ENCODE measurements around the gene CTAGE8. TPM values are rescaled to one million over a fixed set of nuclear protein-coding genes. Genes with fewer than 3 reads are reported as not detected.
"Not testable (repeated sequence)": the region's sequence is repeated elsewhere in the genome, so short reads cannot be mapped to it uniquely, and the experiment has no call there.

CTAGE8 gene
- total and polyA plus RNA-seq, 2 donors (not counting 3 experiments of a cell fraction or from before 2014, with no cell fraction given) = 0.03 to 0.49 TPM

- BruUV-seq (replicated peaks); H3K79me2 ChIP-seq (ENCODE audit: control insufficient read depth, insufficient read depth, low read length); H4K20me1 ChIP-seq (replicated peaks; ENCODE audit: control insufficient read depth, extremely low read depth, insufficient read depth, low read length); dilution Hi-C loops (cut with MboI; ENCODE audit: extremely low pct_ligation_motif_present, low sequenced_read_pairs); H2AFZ ChIP-seq (ENCODE audit: low read depth, low read length); intact Hi-C loops (cut with micrococcal nuclease); POLR2A ChIA-PET; H3K27me3 ChIP-seq (ENCODE audit: control insufficient read depth in 2 of 2, insufficient read depth in 2 of 2, low read length in 2 of 2); H3K9me1 ChIP-seq (replicated peaks; ENCODE audit: control insufficient read depth, extremely low read depth, insufficient read depth, low read length); H3K9me3 ChIP-seq (replicated peaks; ENCODE audit: control insufficient read depth, insufficient read depth, low read length); H3K4me1 ChIP-seq (ENCODE audit: control insufficient read depth, extremely low read depth, insufficient read depth, low read length); H3K4me3 ChIP-seq (replicated peaks in 1 of 3; ENCODE audit: insufficient read depth in 1 of 3, low read depth in 1 of 3, low read length in 3 of 3); H3K9ac ChIP-seq (replicated peaks; ENCODE audit: extremely low read depth, insufficient read depth, low read length); DNase-seq (ENCODE audit: low read depth, low spot score); H3K4me2 ChIP-seq (ENCODE audit: insufficient read depth, low read length); FAIRE-seq; H3K36me3 ChIP-seq (ENCODE audit: control insufficient read depth in 2 of 2, extremely low read depth in 1 of 2, insufficient read depth in 2 of 2, low read length in 2 of 2); H3K27ac ChIP-seq (ENCODE audit: insufficient read depth, low read depth, low read length); CTCF ChIA-PET: not testable (repeated sequence)
These were observed 22.1 kb downstream of the CTAGE8 start for GRCh38 chr7:144246967-144247366.

GRCh38 chr7:144245372-144245771 is 23.7 kb downstream of the CTAGE8 start:
- FAIRE-seq; H2AFZ ChIP-seq (ENCODE audit: low read depth, low read length); H3K36me3 ChIP-seq (ENCODE audit: control insufficient read depth in 2 of 2, extremely low read depth in 1 of 2, insufficient read depth in 2 of 2, low read length in 2 of 2); H3K79me2 ChIP-seq (ENCODE audit: control insufficient read depth, insufficient read depth, low read length); BruUV-seq (replicated peaks); H3K9me3 ChIP-seq (replicated peaks; ENCODE audit: control insufficient read depth, insufficient read depth, low read length); POLR2A ChIA-PET; H3K4me1 ChIP-seq (ENCODE audit: control insufficient read depth, extremely low read depth, insufficient read depth, low read length); H3K9me1 ChIP-seq (replicated peaks; ENCODE audit: control insufficient read depth, extremely low read depth, insufficient read depth, low read length); dilution Hi-C loops (cut with MboI; ENCODE audit: extremely low pct_ligation_motif_present, low sequenced_read_pairs); H3K27ac ChIP-seq (ENCODE audit: insufficient read depth, low read depth, low read length); H3K9ac ChIP-seq (replicated peaks; ENCODE audit: extremely low read depth, insufficient read depth, low read length); H3K27me3 ChIP-seq (ENCODE audit: control insufficient read depth in 2 of 2, insufficient read depth in 2 of 2, low read length in 2 of 2); intact Hi-C loops (cut with micrococcal nuclease); H4K20me1 ChIP-seq (replicated peaks; ENCODE audit: control insufficient read depth, extremely low read depth, insufficient read depth, low read length); DNase-seq (ENCODE audit: low read depth, low spot score); H3K4me2 ChIP-seq (ENCODE audit: insufficient read depth, low read length); H3K4me3 ChIP-seq (replicated peaks in 1 of 3; ENCODE audit: insufficient read depth in 1 of 3, low read depth in 1 of 3, low read length in 3 of 3); CTCF ChIA-PET: not testable (repeated sequence)

- DNase-seq (ENCODE audit: low read depth, low spot score); POLR2A ChIA-PET; intact Hi-C loops (cut with micrococcal nuclease); CTCF ChIA-PET; H3K9me1 ChIP-seq (replicated peaks; ENCODE audit: control insufficient read depth, extremely low read depth, insufficient read depth, low read length); H3K9me3 ChIP-seq (replicated peaks; ENCODE audit: control insufficient read depth, insufficient read depth, low read length); H3K4me3 ChIP-seq (replicated peaks in 1 of 3; ENCODE audit: insufficient read depth in 1 of 3, low read depth in 1 of 3, low read length in 3 of 3); H3K36me3 ChIP-seq (ENCODE audit: control insufficient read depth in 2 of 2, extremely low read depth in 1 of 2, insufficient read depth in 2 of 2, low read length in 2 of 2); H3K27me3 ChIP-seq (ENCODE audit: control insufficient read depth in 2 of 2, insufficient read depth in 2 of 2, low read length in 2 of 2); H3K27ac ChIP-seq (ENCODE audit: insufficient read depth, low read depth, low read length); dilution Hi-C loops (cut with MboI; ENCODE audit: extremely low pct_ligation_motif_present, low sequenced_read_pairs); BruUV-seq (replicated peaks); FAIRE-seq; H4K20me1 ChIP-seq (replicated peaks; ENCODE audit: control insufficient read depth, extremely low read depth, insufficient read depth, low read length); H2AFZ ChIP-seq (ENCODE audit: low read depth, low read length); H3K9ac ChIP-seq (replicated peaks; ENCODE audit: extremely low read depth, insufficient read depth, low read length); H3K4me1 ChIP-seq (ENCODE audit: control insufficient read depth, extremely low read depth, insufficient read depth, low read length); H3K4me2 ChIP-seq (ENCODE audit: insufficient read depth, low read length); H3K79me2 ChIP-seq (ENCODE audit: control insufficient read depth, insufficient read depth, low read length): not testable (repeated sequence)
These were observed 29.7 kb downstream of the CTAGE8 start, which contains the start of gene OR2A42 for GRCh38 chr7:144239365-144239764. Gene OR2A42, minus strand, starts transcription at chr7:144239605. Its CDS starts 6,762 bp downstream, at chr7:144232843.

GRCh38 chr7:144238530-144239082 is 30.5 kb downstream of the CTAGE8 start:
- FAIRE-seq; CTCF ChIA-PET; H3K9me1 ChIP-seq (replicated peaks; ENCODE audit: control insufficient read depth, extremely low read depth, insufficient read depth, low read length); H3K4me2 ChIP-seq (ENCODE audit: insufficient read depth, low read length); H2AFZ ChIP-seq (ENCODE audit: low read depth, low read length); H3K36me3 ChIP-seq (ENCODE audit: control insufficient read depth in 2 of 2, extremely low read depth in 1 of 2, insufficient read depth in 2 of 2, low read length in 2 of 2); H3K4me1 ChIP-seq (ENCODE audit: control insufficient read depth, extremely low read depth, insufficient read depth, low read length); H3K27ac ChIP-seq (ENCODE audit: insufficient read depth, low read depth, low read length); H4K20me1 ChIP-seq (replicated peaks; ENCODE audit: control insufficient read depth, extremely low read depth, insufficient read depth, low read length); H3K9ac ChIP-seq (replicated peaks; ENCODE audit: extremely low read depth, insufficient read depth, low read length); BruUV-seq (replicated peaks); H3K4me3 ChIP-seq (replicated peaks in 1 of 3; ENCODE audit: insufficient read depth in 1 of 3, low read depth in 1 of 3, low read length in 3 of 3); POLR2A ChIA-PET; dilution Hi-C loops (cut with MboI; ENCODE audit: extremely low pct_ligation_motif_present, low sequenced_read_pairs); H3K27me3 ChIP-seq (ENCODE audit: control insufficient read depth in 2 of 2, insufficient read depth in 2 of 2, low read length in 2 of 2); intact Hi-C loops (cut with micrococcal nuclease); H3K79me2 ChIP-seq (ENCODE audit: control insufficient read depth, insufficient read depth, low read length); H3K9me3 ChIP-seq (replicated peaks; ENCODE audit: control insufficient read depth, insufficient read depth, low read length): not testable (repeated sequence)
- peak; percentile 0 for DNase-seq (ENCODE audit: low read depth, low spot score)

Measured in endothelial cell of umbilical vein (primary cell).